ENCODE data around the gene ARHGEF33.

The ARHGEF33 gene

GRCh38 chr2:38988716-38989115 lies 99.0 kb downstream of the ARHGEF33 start:
- H3K9me3 ChIP-seq = no peaks in the 10 kb centered on the region
- TF ChIP-seq CTCF (IDR thresholded peaks at IDR 0.05) = no peak
- no peak overlapping the region for H3K27ac ChIP-seq
- no peaks in the 10 kb centered on the region for H3K27me3 ChIP-seq
- H3K4me3 ChIP-seq (ENCODE audit: low read depth in 1 of 2, low read length in 1 of 2) = no peak overlapping the region
- peaks cover 0 to 4% of the 10 kb centered on the region in 2 experiments for H3K4me1 ChIP-seq (ENCODE audit: control insufficient read depth in 1 of 2, insufficient read depth in 1 of 2, low read depth in 1 of 2, low read length in 1 of 2)
- peaks cover 68% of the 10 kb centered on the region for H3K36me3 ChIP-seq

GRCh38 chr2:38991899-38992298 lies 102.2 kb downstream of the ARHGEF33 start:
- Histone ChIP-seq H3K4me1 (ENCODE audit: control insufficient read depth in 1 of 2, insufficient read depth in 1 of 2, low read depth in 1 of 2, low read length in 1 of 2) (peaks cover 0 to 4% of the 10 kb centered on the region in 2 experiments), H3K27ac (no peak overlapping the region), H3K4me3 (ENCODE audit: low read depth in 1 of 2, low read length in 1 of 2) (no peak overlapping the region), H3K9me3 (no peaks in the 10 kb centered on the region), H3K36me3 (peaks cover 69% of the 10 kb centered on the region), H3K27me3 (no peaks in the 10 kb centered on the region)
- no peak for TF ChIP-seq CTCF (IDR thresholded peaks at IDR 0.05)

GRCh38 chr2:38997781-38998180 lies 108.1 kb downstream of the ARHGEF33 start:
- Histone ChIP-seq H3K36me3 (peaks cover 90% of the 10 kb centered on the region), H3K4me1 (ENCODE audit: control insufficient read depth in 1 of 2, insufficient read depth in 1 of 2, low read depth in 1 of 2, low read length in 1 of 2) (no peaks in the 10 kb centered on the region), H3K9me3 (no peaks in the 10 kb centered on the region), H3K27ac (no peak overlapping the region), H3K27me3 (no peaks in the 10 kb centered on the region), H3K4me3 (ENCODE audit: low read depth in 1 of 2, low read length in 1 of 2) (no peak overlapping the region)
- TF ChIP-seq CTCF (IDR thresholded peaks at IDR 0.05) = no peak

GRCh38 chr2:39000552-39000951 lies 110.9 kb downstream of the ARHGEF33 start:
- Histone ChIP-seq H3K4me1 (ENCODE audit: control insufficient read depth in 1 of 2, insufficient read depth in 1 of 2, low read depth in 1 of 2, low read length in 1 of 2) (no peaks in the 10 kb centered on the region), H3K36me3 (peaks cover 75% of the 10 kb centered on the region), H3K27me3 (no peaks in the 10 kb centered on the region), H3K9me3 (no peaks in the 10 kb centered on the region), H3K4me3 (ENCODE audit: low read depth in 1 of 2, low read length in 1 of 2) (no peak overlapping the region), H3K27ac (no peak overlapping the region)
- no peak for TF ChIP-seq CTCF (IDR thresholded peaks at IDR 0.05)

- no peaks in the 10 kb centered on the region for H3K4me1 ChIP-seq (ENCODE audit: control insufficient read depth in 1 of 2, insufficient read depth in 1 of 2, low read depth in 1 of 2, low read length in 1 of 2)
- H3K9me3 ChIP-seq = no peaks in the 10 kb centered on the region
- TF ChIP-seq CTCF (IDR thresholded peaks at IDR 0.05) = no peak
- no peak overlapping the region for H3K27ac ChIP-seq
- no peaks in the 10 kb centered on the region for H3K27me3 ChIP-seq
- no peak overlapping the region for H3K4me3 ChIP-seq (ENCODE audit: low read depth in 1 of 2, low read length in 1 of 2)
- H3K36me3 ChIP-seq = peaks cover 68% of the 10 kb centered on the region
Measured at GRCh38 chr2:39007875-39008504, 118.3 kb downstream of the ARHGEF33 start.
